IPS-18c (cell line): ENCODE results near the gene LGALS9B.
"Not testable (repeated sequence)": the region's sequence is repeated elsewhere in the genome, so short reads cannot be mapped to it uniquely, and the experiment has no call there.

ENCODE experiments used
- H3K4me3 ChIP-seq: 2 replicates; pipeline ENCODE4 v1.7.0; 2013; ENCODE audit warnings: low read depth, mild to moderate bottlenecking, low read length, moderate library complexity; ENCODE audit not compliant: insufficient read depth
- H3K9me3 ChIP-seq: one replicate; pipeline ENCODE4 v1.6.1; 2013; ENCODE audit warnings: mild to moderate bottlenecking, low read length, moderate library complexity; ENCODE audit not compliant: control insufficient read depth, insufficient read depth

The LGALS9B gene

DNA sequence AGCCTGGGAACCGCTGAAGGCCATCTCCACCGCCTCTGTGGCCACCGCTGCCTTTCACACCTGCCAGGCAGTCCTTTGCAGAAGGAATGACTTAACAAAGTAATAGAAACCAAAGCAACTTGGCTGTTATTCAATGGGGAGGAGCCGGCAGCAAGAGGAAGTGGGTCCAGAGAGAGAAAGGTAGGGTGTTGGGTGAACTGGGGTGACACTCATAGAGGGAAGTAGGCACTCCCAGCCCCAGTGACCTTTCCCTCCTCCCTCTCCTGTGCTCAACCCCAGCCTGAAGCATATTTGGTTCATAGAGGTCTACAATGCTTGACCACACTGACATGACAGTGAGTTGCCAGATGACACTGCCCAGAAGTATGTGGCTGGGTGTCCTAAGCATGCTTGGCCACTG lies at the start of gene LGALS9B:
Gene LGALS9B, minus strand, starts transcription at position 93 of the 400 bp plus-strand sequence. Its CDS starts 69 bp downstream, at position 24.
- H3K9me3 ChIP-seq = not testable (repeated sequence)

GRCh38 chr17:20516986-20517385 lies 49.6 kb upstream of the LGALS9B start:
- not testable (repeated sequence) for H3K9me3 ChIP-seq, H3K4me3 ChIP-seq

More for the DNA sequence above, at the start of gene LGALS9B:
- H3K4me3 ChIP-seq = not testable (repeated sequence)

DNA sequence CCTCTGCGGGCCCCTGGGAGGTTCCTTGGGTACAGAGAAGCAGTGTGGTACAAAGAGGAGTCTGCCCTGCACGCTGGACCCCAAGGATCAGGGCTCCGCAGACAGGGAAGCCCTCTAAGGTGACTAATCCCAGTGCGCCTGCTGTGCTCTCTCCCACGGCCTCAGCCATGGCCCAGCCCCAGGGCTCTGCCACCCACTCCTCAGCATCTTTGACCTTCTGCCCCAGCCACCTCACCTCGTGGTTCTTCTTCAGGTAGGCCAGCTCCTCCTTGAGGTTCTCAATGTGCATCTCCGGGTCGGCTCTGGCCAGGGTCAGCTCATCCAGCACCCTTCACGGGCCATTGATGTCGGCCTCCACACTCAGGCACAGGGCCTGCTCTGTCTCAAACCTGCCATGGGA lies 47.8 kb upstream of the LGALS9B start:
- not testable (repeated sequence) for H3K4me3 ChIP-seq, H3K9me3 ChIP-seq

DNA sequence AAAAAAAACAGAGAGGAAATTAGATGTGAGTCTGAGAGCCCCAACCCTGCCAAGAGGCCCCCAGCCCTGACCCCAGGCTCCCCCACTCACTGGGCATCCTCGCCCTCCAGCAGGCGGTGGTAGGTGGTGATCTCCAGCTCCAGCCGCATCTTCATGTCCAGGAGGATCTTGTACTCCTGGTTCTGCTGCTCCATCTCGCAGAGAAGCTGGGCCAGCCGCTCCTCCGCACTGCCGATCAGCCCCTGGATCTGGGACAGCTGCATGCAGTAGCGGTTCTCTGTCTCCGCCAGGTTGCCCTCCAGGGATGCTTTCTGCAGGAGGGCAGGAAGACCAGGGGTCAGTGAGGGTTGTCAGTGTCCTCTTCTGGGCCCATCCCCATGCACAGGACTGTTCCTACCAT lies 46.2 kb upstream of the LGALS9B start:
- not testable (repeated sequence) for H3K4me3 ChIP-seq, H3K9me3 ChIP-seq

DNA sequence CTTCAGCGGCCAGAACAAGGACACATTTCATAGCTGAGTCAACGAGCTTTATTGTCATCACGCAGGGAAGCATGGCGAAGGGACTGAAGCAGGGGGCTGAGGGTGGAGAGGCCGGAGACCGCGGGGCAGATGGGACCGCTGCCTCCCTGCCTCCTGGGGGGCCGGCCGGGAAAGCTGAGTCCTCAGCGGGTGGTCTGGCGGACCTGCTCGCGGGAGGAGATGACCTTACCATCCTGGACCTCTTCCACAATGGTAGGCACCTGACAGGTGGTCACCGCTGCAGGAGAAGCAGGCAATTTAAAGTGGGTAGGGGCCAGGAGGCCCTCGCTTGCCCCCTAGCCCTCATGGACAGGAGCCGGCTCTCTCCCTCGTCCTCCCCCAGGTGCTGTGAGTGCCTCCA lies 45.0 kb upstream of the LGALS9B start:
- H3K9me3 ChIP-seq, H3K4me3 ChIP-seq: not testable (repeated sequence)

- not testable (repeated sequence) for H3K9me3 ChIP-seq, H3K4me3 ChIP-seq
Measured at GRCh38 chr17:20511778-20512177, 44.4 kb upstream of the LGALS9B start.

DNA sequence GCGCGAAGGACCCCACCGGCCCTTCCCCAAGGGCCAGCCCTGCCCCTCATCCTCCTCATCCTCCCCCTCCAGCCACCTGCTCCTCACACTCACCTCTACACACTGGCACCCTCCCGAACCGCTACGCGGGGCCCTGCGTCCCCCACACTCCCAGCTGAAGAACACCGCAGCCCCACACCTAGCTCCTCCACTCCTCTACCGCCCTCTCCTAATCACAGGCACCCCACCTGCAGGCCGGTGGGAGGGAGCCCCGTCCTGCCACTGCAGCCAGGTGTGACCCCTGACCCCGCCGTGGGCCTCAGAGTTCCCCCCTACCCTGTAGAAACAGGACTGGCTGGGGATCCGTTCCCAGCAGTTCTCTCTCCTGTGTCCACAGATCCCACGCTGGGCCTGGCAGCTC lies 38.0 kb upstream of the LGALS9B start:
- not testable (repeated sequence) for H3K9me3 ChIP-seq, H3K4me3 ChIP-seq

GRCh38 chr17:20504388-20505066 lies 37.2 kb upstream of the LGALS9B start:
- not testable (repeated sequence) for H3K4me3 ChIP-seq, H3K9me3 ChIP-seq

DNA sequence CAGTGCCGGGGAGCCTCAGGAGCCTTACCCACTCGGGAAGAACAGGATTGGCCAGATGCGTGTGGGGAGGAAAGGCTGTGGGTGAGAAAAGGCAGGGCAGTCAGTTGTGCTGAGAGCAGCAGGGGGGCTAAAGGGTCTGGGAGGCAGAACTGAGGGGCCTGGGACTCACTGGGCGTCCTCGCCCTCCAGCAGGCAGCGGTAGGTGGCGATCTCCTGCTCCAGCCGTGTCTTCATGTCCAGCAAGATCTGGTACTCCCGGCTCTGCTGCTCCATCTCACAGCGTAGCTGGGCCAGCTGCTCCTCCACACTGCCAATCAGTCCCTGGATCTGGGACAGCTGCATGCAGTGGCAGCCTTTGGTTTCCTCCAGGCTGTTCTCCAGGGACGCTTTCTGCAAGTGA lies 34.6 kb upstream of the LGALS9B start:
- not testable (repeated sequence) for H3K4me3 ChIP-seq, H3K9me3 ChIP-seq

DNA sequence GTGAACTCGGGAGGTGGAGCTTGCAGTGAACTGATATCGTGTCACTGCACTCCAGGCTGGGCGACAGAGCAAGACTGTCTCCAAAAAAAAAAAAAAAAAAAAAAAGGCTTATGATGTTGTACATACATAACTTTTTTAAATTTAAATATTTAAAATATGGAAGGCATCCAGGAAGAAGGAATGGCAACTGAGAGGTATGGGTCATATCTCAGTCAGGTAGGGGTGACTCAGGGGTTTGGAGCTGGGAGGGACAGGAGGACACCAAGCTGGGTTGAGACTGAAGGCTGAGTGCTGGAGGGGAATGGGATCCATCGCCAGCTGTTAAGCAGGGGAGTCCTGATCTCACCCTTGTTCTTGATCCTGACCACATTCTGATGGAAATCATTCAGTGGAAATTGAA lies 33.0 kb upstream of the LGALS9B start:
- H3K9me3 ChIP-seq, H3K4me3 ChIP-seq: not testable (repeated sequence)

DNA sequence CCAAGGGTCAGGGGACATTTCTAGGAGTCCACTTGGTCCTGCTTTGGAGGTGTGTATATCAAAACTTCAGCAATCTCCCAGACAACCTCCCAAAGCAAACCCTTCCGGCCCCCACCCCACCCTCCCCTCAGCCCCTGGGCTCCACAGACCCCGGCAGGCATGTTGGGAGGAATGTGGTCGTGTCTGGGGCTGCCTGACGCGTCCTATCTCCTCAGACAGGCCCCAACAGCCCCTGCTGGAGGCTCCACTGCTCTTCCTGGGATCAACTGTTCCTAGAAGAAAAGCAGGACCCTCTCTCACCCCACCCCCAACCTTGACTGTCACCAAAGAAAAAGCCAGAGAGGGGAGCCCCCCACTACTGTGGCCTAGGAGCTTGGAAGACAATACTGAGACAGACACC lies 28.1 kb upstream of the LGALS9B start:
- H3K4me3 ChIP-seq, H3K9me3 ChIP-seq: not testable (repeated sequence)

DNA sequence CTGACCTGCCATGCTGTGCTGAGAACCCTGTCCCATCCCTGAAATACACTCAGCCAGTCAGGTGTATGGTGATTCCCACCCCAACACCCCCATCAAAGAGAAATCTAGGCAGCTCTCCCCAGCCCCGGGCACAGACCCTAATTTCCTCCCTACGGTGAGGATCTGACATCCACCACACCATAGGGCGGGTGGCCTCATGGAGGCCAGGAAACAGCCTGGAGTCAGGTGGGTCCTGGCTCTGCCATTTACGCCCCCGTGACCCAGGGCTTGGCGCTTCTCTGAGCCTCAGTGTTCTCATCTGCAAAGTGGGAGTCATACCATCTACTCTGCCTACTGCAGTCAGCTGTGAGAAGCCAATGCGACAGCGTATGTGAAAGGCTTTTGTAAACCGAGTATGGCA lies 27.4 kb upstream of the LGALS9B start:
- not testable (repeated sequence) for H3K9me3 ChIP-seq, H3K4me3 ChIP-seq

GRCh38 chr17:20494147-20494546 lies 26.8 kb upstream of the LGALS9B start:
- not testable (repeated sequence) for H3K4me3 ChIP-seq, H3K9me3 ChIP-seq

DNA sequence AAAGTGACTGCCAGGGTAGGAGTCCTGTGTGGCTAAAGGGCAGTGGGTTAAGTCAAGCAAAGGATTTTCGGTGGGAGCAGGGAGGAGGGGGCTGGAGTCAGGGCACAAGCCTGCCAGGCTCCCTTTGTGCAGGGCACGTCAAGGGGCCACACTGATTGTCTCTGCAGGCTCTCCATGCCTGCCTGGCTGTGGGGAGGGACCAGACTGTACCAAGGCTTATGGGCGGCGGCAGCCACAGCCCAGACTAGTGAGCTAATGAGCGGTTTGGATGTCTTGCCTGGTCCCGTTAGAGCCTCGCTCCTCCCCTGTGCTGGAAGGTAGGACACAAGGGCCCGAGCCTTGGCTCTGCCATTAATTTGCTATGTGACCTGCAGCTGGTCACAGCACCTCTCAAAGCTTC lies 25.6 kb upstream of the LGALS9B start:
- not testable (repeated sequence) for H3K9me3 ChIP-seq, H3K4me3 ChIP-seq

- H3K9me3 ChIP-seq, H3K4me3 ChIP-seq: not testable (repeated sequence)
Measured at GRCh38 chr17:20492099-20492498, 24.8 kb upstream of the LGALS9B start.

- H3K4me3 ChIP-seq, H3K9me3 ChIP-seq: not testable (repeated sequence)
Measured at GRCh38 chr17:20484930-20485329, 17.6 kb upstream of the LGALS9B start.

- not testable (repeated sequence) for H3K9me3 ChIP-seq, H3K4me3 ChIP-seq
Measured at GRCh38 chr17:20479889-20480591, 12.7 kb upstream of the LGALS9B start.

DNA sequence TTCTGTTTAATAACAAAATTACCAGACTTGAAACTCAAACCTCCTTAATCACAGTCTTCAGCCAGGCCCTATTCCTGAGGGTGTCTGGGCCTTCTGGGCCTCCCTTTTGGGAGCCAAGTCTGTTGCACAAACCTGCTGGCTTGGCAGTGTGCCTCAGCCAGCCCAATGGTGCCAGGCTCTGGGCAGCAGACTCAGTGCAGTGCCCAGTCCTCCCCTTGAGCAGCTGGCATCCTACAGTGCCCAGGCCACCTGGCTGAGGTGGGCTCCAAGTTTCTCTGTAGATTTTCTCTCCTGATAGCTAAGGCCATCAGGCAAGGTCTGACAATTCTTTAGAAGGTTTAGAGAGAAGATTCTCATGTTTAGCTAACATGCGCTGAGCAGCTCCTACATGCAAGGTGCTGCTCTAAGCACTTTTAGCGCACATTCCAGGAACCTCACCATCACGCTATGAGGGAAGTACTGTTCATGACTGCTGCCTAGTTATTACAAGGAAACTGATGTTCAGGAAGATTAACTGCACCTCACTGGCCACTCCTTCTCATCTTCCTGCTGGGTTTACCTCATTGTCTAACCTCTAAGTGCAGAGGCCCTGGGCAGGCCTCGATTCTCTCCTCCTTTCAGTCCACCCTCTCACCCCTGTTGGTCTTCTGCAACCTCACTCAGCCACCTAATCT lies 10.2 kb upstream of the LGALS9B start:
- H3K9me3 ChIP-seq, H3K4me3 ChIP-seq: not testable (repeated sequence)
